GM21723 (cell line): Measurements from ENCODE around the gene GABPB1.

Experiments
- ATAC-seq: cut with Tn5 transposase; IDR thresholded peaks from one replicate; pipeline ENCODE4 v1.9.1; 2021; ENCODE audit warnings: mild to moderate bottlenecking, moderate library complexity; ENCODE audit not compliant: unreplicated experiment

Gene GABPB1

DNA sequence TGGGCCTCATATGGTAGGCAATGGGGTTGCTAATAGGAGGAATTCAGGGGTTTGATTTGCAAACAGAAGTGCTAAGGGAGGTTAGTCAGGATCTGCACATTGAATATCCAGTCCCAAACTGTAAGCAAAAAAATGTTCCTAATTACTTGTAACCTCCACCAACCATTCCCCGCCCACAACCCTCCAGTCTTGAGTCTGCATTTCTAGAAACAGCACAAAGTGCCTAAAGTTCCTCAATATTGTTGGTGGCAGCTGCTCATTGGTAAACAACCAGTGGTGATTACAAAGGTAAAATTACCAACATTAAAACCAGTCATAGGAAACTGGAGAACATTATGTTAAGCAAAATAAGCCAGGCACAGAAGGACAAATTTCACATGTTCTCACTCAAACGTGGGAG, 108.4 kb downstream of the GABPB1 start:
- ATAC-seq = no peak

DNA sequence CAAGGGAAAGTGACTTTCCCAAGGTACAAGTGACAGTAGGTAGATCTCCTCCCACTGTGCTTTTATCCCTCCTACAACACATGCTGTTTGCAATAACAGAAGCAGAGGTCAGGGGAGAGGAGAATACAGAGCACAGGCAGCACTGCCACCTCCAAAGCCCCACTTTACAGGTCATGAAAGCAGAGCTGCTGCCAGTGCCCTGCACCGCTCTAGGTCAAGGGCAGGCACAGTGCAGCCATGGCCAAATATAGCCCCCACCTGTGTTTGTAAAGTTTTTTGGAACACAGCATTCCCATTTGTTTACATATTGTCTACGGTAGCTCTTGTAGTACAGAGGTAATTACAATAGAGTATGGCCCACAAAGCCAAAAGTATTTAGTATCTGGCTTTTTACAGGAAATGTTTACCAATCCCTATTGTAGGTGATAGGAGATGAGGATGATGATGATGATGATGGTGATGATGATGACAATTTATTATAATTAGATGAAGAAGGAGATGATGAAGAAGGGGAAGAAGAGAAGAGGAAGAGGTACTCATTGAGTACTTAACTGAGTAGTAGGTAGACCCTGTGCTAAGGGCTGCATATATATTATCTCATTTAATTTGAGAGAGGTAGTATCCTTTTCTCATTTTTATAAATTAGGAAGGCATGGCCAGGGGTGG, 109.9 kb downstream of the GABPB1 start:
- no peak for ATAC-seq

DNA sequence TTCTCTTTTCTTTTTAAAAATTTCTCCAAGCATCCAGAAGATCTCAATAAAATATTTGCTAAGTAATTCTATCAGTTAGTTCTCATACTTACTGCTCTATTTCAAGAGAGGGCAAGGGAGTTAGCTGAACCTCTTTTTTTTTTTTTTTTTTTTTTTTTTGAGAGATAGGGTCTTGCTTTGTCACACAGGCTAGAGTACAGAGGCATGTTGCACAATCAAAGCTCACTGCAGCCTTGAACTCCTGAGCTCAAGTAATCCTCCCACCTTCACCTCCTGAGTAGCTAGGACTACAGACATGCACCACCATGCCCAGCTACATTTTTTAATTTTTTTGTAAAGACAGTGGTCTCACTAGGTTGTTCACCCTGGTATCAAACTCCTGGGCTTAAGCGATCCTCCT, 110.8 kb downstream of the GABPB1 start:
- ATAC-seq = no peak

DNA sequence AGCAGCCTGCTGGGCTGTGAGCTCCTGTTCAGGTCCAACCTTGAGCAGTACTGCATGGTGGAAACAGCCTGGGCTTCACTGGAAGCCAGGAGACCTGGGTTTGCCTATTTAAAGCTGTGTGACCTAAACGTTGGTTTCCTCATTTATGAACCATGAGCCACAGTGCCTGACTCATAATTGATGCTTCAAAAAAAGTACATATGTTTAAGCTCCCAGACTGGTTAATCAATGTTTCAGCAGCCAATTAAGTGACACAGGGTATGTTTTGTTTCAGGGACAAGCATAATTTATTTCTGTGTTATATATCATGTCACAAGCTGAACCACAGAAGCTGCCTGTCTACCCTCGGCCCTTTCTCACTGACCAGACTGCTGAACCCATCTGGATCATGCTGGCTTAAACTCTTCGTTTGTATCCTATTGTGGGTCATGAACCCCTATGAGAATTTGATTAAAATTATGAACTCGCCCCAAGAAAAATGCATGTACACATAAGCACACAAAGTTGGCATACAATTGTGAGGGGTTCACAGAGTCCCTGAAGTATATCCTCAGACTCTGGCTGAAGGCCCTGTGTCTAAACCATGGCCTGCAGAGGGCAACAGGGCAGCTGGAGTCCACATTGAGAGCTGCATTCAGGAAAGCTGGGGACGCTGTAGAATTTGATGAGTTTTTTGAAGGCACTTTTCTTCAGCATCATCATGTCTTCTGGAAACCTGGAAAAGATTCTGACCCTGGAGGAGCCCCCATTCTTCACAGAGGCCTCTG, 113.1 kb downstream of the GABPB1 start:
- ATAC-seq = no peak

DNA sequence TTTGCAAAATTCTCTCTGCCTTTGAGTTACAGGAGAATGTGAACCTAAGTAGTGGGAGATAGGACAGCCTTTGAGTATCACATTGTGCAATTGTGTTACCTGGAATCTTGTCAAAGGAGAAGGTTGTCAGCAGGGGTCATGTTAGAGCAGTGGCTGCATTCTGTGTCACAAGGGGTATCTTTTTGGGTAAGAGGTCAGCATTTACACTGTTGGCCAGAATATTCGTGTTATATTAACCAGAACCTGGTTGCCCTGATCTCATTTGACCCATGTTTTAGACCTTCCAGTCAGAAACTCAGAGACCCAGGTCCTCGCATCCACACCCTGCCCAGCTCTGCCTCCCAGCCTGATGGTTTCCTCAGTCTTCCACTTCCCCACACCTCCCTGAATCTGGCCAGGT, 116.7 kb downstream of the GABPB1 start:
- ATAC-seq = no peak

DNA sequence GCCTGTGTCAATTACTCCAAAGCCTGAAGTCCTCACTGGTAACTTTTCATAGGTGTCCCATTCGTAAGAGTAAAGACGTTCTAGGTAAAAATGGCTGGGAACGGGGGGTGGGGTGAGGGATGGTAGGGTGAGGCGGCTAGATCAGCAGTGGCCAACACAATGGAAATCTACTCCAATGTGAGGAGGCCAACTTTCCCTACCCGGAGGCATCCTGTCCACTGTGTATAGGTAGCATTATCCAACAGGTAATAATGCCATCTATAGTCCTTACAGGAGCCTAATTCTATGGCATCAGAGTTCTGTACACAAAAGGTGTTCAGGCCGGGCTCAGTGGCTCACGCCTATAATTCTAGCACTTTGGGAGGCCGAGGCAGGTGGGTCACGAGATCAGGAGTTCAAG, 118.6 kb downstream of the GABPB1 start:
- ATAC-seq = no peak

DNA sequence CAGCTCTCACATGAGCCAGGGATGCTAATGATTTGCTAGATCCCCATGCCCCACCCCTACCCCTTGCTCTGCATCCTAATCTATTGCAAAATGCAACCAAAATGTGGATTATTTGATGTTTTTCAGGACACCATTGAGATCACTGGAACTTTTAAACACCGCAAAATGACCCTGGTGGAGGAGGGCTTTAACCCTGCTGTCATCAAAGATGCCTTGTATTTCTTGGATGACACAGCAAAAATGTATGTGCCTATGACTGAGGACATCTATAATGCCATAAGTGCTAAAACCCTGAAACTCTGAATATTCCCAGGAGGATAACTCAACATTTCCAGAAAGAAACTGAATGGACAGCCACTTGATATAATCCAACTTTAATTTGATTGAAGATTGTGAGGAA, 119.2 kb downstream of the GABPB1 start:
- no peak for ATAC-seq

DNA sequence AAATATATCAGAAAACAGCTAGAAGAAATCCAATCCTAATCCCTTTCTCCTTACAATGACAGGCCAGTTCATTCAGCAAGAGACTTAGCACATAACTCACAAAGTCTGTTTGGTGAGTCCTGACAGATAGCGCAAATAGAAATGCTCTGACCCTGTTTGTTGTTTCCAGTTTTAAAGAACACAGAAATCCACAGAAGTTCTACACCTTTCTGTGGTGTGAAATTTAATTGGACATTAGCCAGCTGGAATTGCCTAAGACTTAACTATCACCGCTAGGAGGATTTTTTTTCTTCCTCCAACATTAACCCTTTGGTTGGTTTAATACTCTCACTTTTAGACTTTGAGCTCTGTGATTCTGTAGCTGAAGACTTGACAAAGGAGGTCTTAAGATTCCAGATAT, 120.2 kb downstream of the GABPB1 start:
- no peak for ATAC-seq

DNA sequence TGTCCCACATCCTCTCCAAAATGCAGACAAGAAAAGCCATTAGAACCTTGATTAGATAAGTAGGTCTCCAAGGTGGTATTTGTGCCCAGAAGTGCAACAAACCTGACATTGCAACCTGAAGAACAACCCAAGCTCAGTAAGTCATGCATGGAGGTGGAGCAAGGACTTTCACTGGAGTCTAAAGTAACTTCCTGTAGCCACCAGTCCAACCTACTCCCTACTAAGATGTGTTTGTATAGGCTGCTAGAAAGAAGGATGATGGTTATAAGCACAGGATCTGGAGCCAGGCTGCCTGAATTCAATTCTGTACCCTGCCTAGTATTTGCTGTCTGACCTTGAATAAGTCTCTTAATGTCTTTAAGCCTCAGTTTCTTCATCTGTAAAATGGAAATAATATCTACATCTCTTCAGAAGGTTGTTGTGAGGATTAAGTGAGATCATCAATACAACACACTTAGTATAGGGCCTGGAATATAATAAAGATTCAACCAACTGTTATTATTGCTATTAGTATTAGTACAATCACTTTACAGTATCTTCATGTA, 121.7 kb downstream of the GABPB1 start:
- no peak for ATAC-seq

DNA sequence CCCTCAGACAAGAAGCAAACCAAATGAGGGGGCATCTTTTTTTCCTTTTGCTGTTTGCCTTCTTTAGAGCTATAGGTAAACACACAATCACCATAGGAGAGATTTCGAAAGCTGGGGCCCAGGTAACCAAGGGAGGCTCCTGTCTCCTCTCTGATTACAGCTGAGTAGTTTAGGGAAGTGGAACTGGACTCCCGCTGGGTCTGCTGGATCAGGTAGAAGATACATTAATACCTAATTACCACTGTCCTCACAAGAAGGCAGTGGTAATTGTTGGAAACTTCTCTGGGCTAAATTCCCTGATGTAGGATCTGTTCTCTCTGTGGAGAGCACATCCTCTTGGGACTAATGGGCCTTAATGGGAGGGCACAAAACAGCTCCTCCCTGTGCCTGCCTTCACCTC, 122.2 kb downstream of the GABPB1 start:
- ATAC-seq = no peak

DNA sequence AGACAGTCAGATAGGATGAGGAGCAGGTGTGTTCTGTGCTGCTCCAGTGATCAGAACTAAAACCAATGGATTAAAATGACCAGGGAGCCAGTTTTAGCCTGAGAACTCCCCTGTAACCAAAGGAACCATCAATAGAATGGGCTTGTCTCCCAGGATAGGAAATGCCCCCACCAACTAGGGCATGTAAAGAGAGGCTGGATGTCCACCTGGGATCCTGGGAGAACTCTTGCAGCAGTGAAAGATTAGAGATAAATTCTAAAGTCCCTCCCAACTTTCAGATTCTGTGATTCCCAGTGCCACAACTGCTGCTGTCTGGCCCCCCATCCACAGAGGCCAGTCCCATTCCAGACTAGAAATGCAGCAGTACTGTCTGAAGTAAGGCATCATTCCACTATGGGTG, 123.2 kb downstream of the GABPB1 start:
- ATAC-seq = no peak

DNA sequence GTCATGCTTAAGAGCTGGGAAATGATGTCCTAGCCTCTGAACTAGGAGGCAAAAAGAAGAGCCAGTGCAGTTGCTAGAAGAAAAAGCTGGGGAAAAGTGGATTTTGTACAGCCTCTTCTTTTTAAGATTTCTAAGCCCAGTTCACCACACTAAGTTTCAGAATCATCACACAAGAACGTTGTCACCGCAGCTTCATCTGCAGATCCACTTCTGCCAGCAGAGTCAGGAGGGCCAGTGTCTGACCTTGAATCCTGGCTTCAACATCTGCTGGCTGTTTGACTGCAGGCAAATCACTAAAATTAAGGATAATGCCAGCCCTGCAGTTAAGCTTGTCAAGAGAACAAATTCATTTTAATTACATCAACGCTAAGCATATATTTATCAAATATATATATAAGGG, 125.7 kb downstream of the GABPB1 start:
- no peak for ATAC-seq

DNA sequence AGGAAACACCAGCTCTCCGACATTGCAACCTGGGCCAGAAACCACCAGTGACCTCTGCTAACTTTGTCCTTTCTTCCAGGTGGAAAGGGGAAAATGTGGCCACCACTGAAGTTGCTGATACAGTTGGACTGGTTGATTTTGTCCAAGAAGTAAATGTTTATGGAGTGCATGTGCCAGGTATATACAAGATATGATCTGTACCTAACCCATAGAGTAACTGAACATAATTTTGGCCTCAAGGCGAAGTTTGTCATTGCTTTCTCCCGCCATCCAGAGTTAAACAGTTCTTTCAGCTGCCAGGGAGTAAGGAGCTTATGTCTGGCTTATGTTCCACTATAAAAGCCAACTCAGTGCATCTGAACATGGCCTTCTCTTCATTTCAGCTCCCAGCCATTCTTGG, 126.1 kb downstream of the GABPB1 start:
- no peak for ATAC-seq

DNA sequence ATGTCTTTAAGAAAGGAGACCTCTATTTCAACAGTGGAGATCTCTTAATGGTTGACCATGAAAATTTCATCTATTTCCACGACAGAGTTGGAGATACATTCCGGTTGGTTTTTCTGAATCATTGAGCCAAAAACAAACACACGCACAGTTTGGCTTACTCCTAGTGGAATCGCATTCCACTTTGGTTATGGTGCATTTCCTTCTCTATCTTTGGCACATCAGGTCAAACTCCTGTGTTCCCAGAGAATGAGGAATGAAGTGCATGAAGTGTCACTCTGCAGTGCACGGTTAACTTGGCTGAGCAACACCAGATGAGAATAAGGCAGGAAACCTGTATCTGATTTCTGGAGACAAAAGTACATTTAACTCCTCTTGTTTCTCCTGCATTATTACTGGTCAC, 127.9 kb downstream of the GABPB1 start:
- no peak for ATAC-seq

DNA sequence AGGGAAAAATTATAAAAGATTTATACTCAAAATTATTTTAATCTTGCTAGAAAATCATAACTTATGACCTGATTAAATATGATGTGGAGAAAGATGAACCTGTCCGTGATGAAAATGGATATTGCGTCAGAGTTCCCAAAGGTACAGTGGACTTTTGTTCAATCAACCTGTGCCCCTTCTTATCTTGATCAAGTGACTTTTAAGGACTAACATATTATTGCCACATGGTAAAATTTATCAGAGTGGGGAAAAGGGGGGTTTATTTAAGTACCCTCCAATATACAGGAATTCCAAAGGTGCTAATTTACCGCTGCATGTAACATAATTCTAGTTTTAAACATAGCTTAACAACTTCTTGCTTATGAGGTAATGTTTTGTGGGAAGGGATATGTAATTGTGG, 129.1 kb downstream of the GABPB1 start:
- no peak for ATAC-seq
